Measurements from ENCODE around the gene SECISBP2.

SECISBP2 gene

GRCh38 chr9:89356782-89357181 lies 38.5 kb downstream of the SECISBP2 start:
- H4K20me1 ChIP-seq, result peaks cover 77% of the 10 kb centered on the region
- peaks cover 100% of the 10 kb centered on the region for H3K36me3 ChIP-seq
- no peaks in the 10 kb centered on the region for H3K4me1 ChIP-seq
- H3K4me2 ChIP-seq, result no peak overlapping the region
- H3K9me3 ChIP-seq, result no peaks in the 10 kb centered on the region
- H3K9ac ChIP-seq, result no peak overlapping the region
- no peak overlapping the region for H3K4me3 ChIP-seq
- H3K27ac ChIP-seq, result no peak overlapping the region
- no peak for TF ChIP-seq Cebpa-rat (IDR thresholded peaks at IDR 0.05)
- no peaks in the 10 kb centered on the region for H3K27me3 ChIP-seq

GRCh38 chr9:89357331-89358197 lies 39.3 kb downstream of the SECISBP2 start:
- Histone ChIP-seq H3K4me2 (no peak overlapping the region), H3K9me3 (no peaks in the 10 kb centered on the region), H3K4me3 (no peak overlapping the region), H3K27ac (no peak overlapping the region), H3K4me1 (no peaks in the 10 kb centered on the region), H3K36me3 (peaks cover 100% of the 10 kb centered on the region), H3K27me3 (no peaks in the 10 kb centered on the region), H3K9ac (no peak overlapping the region), H4K20me1 (peaks cover 79% of the 10 kb centered on the region)
- no peak for TF ChIP-seq Cebpa-rat (IDR thresholded peaks at IDR 0.05)

- Histone ChIP-seq H3K9me3 (no peaks in the 10 kb centered on the region), H3K4me3 (no peak overlapping the region), H3K27me3 (no peaks in the 10 kb centered on the region), H3K36me3 (peaks cover 100% of the 10 kb centered on the region), H3K9ac (no peak overlapping the region), H4K20me1 (peaks cover 73% of the 10 kb centered on the region), H3K27ac (no peak overlapping the region), H3K4me1 (no peaks in the 10 kb centered on the region), H3K4me2 (no peak overlapping the region)
- no peak for TF ChIP-seq Cebpa-rat (IDR thresholded peaks at IDR 0.05)
Observed at GRCh38 chr9:89358376-89358916, 40.1 kb downstream of the SECISBP2 start.

GRCh38 chr9:89358985-89359384 lies 40.7 kb downstream of the SECISBP2 start:
- Histone ChIP-seq H3K4me3 (no peak overlapping the region), H4K20me1 (peaks cover 67% of the 10 kb centered on the region), H3K4me1 (no peaks in the 10 kb centered on the region), H3K27ac (no peak overlapping the region), H3K9ac (no peak overlapping the region), H3K36me3 (peaks cover 100% of the 10 kb centered on the region), H3K4me2 (no peak overlapping the region), H3K9me3 (no peaks in the 10 kb centered on the region), H3K27me3 (no peaks in the 10 kb centered on the region)
- TF ChIP-seq Cebpa-rat (IDR thresholded peaks at IDR 0.05), result no peak

- Histone ChIP-seq H3K9ac (no peak overlapping the region), H3K36me3 (peaks cover 96% of the 10 kb centered on the region), H3K4me3 (no peak overlapping the region), H3K4me2 (no peak overlapping the region), H3K27ac (no peak overlapping the region), H3K9me3 (no peaks in the 10 kb centered on the region), H4K20me1 (peaks cover 59% of the 10 kb centered on the region), H3K4me1 (no peaks in the 10 kb centered on the region), H3K27me3 (no peaks in the 10 kb centered on the region)
- TF ChIP-seq Cebpa-rat (IDR thresholded peaks at IDR 0.05), result no peak
Observed at GRCh38 chr9:89359751-89360261, 41.5 kb downstream of the SECISBP2 start.

- Histone ChIP-seq H3K4me2 (no peak overlapping the region), H3K4me3 (no peak overlapping the region), H3K9ac (no peak overlapping the region), H3K27ac (no peak overlapping the region), H3K4me1 (no peaks in the 10 kb centered on the region), H3K36me3 (peaks cover 89% of the 10 kb centered on the region), H4K20me1 (peaks cover 52% of the 10 kb centered on the region), H3K9me3 (no peaks in the 10 kb centered on the region), H3K27me3 (no peaks in the 10 kb centered on the region)
- no peak for TF ChIP-seq Cebpa-rat (IDR thresholded peaks at IDR 0.05)
Observed at GRCh38 chr9:89360465-89360864, 42.2 kb downstream of the SECISBP2 start.

GRCh38 chr9:89361031-89361430 lies 42.7 kb downstream of the SECISBP2 start:
- Histone ChIP-seq H4K20me1 (peaks cover 47% of the 10 kb centered on the region), H3K4me2 (no peak overlapping the region), H3K36me3 (peaks cover 83% of the 10 kb centered on the region), H3K4me3 (no peak overlapping the region), H3K9ac (no peak overlapping the region), H3K27ac (no peak overlapping the region), H3K9me3 (no peaks in the 10 kb centered on the region), H3K4me1 (no peaks in the 10 kb centered on the region), H3K27me3 (no peaks in the 10 kb centered on the region)
- no peak for TF ChIP-seq Cebpa-rat (IDR thresholded peaks at IDR 0.05)

GRCh38 chr9:89361816-89362646 lies 43.7 kb downstream of the SECISBP2 start:
- H3K4me2 ChIP-seq, result no peak overlapping the region
- H3K27ac ChIP-seq, result no peak overlapping the region
- H3K9ac ChIP-seq, result no peak overlapping the region
- H3K36me3 ChIP-seq, result peaks cover 73% of the 10 kb centered on the region
- no peaks in the 10 kb centered on the region for H3K27me3 ChIP-seq
- H3K9me3 ChIP-seq, result no peaks in the 10 kb centered on the region
- peaks cover 37% of the 10 kb centered on the region; the same call in 1 of the 2 replicates for H4K20me1 ChIP-seq
- H3K4me1 ChIP-seq, result no peaks in the 10 kb centered on the region
- no peak for TF ChIP-seq Cebpa-rat (IDR thresholded peaks at IDR 0.05)
- no peak overlapping the region for H3K4me3 ChIP-seq

GRCh38 chr9:89362647-89363310 lies 44.5 kb downstream of the SECISBP2 start:
- H3K27ac ChIP-seq, result no peak overlapping the region
- no peak overlapping the region for H3K4me3 ChIP-seq
- TF ChIP-seq Cebpa-rat (IDR thresholded peaks at IDR 0.05), result no peak
- H3K36me3 ChIP-seq, result peaks cover 66% of the 10 kb centered on the region
- no peaks in the 10 kb centered on the region for H3K9me3 ChIP-seq
- H4K20me1 ChIP-seq, result peaks cover 31% of the 10 kb centered on the region; the same call in 1 of the 2 replicates
- no peak overlapping the region for H3K9ac ChIP-seq
- no peaks in the 10 kb centered on the region for H3K27me3 ChIP-seq
- no peaks in the 10 kb centered on the region for H3K4me1 ChIP-seq
- no peak overlapping the region for H3K4me2 ChIP-seq
